ENCODE results near the gene RASD1. TPM values are rescaled to one million over a fixed set of nuclear protein-coding genes. Genes with fewer than 3 reads are reported as not detected.

RASD1 gene
- total RNA-seq, 4 donors from 2014 or later = 25.5 to 79.9 (median 40.6) TPM

- no peak for TF ChIP-seq CTCF (IDR thresholded peaks at IDR 0.05)
- TF ChIP-seq POLR2A (IDR thresholded peaks at IDR 0.05) = no peak
- DNase-seq (ENCODE audit: low spot score in 2 of 2) = no peak
- WGBS, 2 donors = 38 to 41% methylated on average over 8 of the region's 8 CpGs
- no peak overlapping the region for H3K4me3 ChIP-seq (ENCODE audit: low read depth, poor library complexity, severe bottlenecking)
- intact Hi-C loops (cut with DNase I; ENCODE audit: low total_unique reads) = no loop called here
These were observed 23.8 kb downstream of the RASD1 start for GRCh38 chr17:17472333-17472920.

- 93 to 95% methylated on average over 3 of the region's 3 CpGs for WGBS, 2 donors
- intact Hi-C loops (cut with DNase I; ENCODE audit: low total_unique reads) = no loop called here
- TF ChIP-seq CTCF (IDR thresholded peaks at IDR 0.05) (no peak), POLR2A (IDR thresholded peaks at IDR 0.05) (no peak)
- no peak for DNase-seq (ENCODE audit: low spot score in 2 of 2)
- H3K4me3 ChIP-seq (ENCODE audit: low read depth, poor library complexity, severe bottlenecking) = no peak overlapping the region
These were observed 26.2 kb downstream of the RASD1 start for GRCh38 chr17:17469996-17470395.

GRCh38 chr17:17469358-17469757, 26.8 kb downstream of the RASD1 start:
- intact Hi-C loops (cut with DNase I; ENCODE audit: low total_unique reads) = no loop called here
- no peak for DNase-seq (ENCODE audit: low spot score in 2 of 2)
- no peak for TF ChIP-seq CTCF (IDR thresholded peaks at IDR 0.05)
- no peak for TF ChIP-seq POLR2A (IDR thresholded peaks at IDR 0.05)
- 88 to 97% methylated on average over 4 of the region's 4 CpGs for WGBS, 2 donors
- no peak overlapping the region for H3K4me3 ChIP-seq (ENCODE audit: low read depth, poor library complexity, severe bottlenecking)

- no peak for TF ChIP-seq POLR2A (IDR thresholded peaks at IDR 0.05)
- TF ChIP-seq CTCF (IDR thresholded peaks at IDR 0.05) = no peak
- 63 to 81% methylated on average over 5 of the region's 5 CpGs for WGBS, 2 donors
- intact Hi-C loops (cut with DNase I; ENCODE audit: low total_unique reads) = no loop called here
- no peak overlapping the region for H3K4me3 ChIP-seq (ENCODE audit: low read depth, poor library complexity, severe bottlenecking)
- DNase-seq (ENCODE audit: low spot score in 2 of 2) = no peak
These were observed 27.8 kb downstream of the RASD1 start for GRCh38 chr17:17468217-17469010.

- intact Hi-C loops (cut with DNase I; ENCODE audit: low total_unique reads) = no loop called here
- TF ChIP-seq POLR2A (IDR thresholded peaks at IDR 0.05) (no peak), CTCF (IDR thresholded peaks at IDR 0.05) (no peak)
- no peak overlapping the region for H3K4me3 ChIP-seq (ENCODE audit: low read depth, poor library complexity, severe bottlenecking)
- 41 to 43% methylated on average over 5 of the region's 5 CpGs for WGBS, 2 donors
- no peak for DNase-seq (ENCODE audit: low spot score in 2 of 2)
These were observed 28.5 kb downstream of the RASD1 start for GRCh38 chr17:17467720-17468119.

All from lower leg skin (tissue), 4 donors.